Measurements from ENCODE around the gene PLBD2.

The PLBD2 gene

GRCh38 chr12:113403435-113404415 is 45.3 kb downstream of the PLBD2 start, which contains the start of gene SDS:
Gene SDS (minus strand): TSS chr12:113403887. CDS start chr12:113399708, 4,179 bp downstream.
- no peak for TF ChIP-seq CTCF (IDR thresholded peaks at IDR 0.05; ENCODE audit: low read depth, low read length, missing control alignments)

GRCh38 chr12:113405694-113406093 is 47.3 kb downstream of the PLBD2 start:
- DNase-seq (ENCODE audit: extremely low read depth, low read depth): no peak
- no peak for TF ChIP-seq CTCF (IDR thresholded peaks at IDR 0.05; ENCODE audit: low read depth, low read length, missing control alignments)
- no peak overlapping the region for H3K4me3 ChIP-seq (replicated peaks; ENCODE audit: low read depth, low read length)

More at GRCh38 chr12:113403435-113404415, 45.3 kb downstream of the PLBD2 start, which contains the start of gene SDS:
- no peak for DNase-seq (ENCODE audit: extremely low read depth, low read depth)
- H3K4me3 ChIP-seq (replicated peaks; ENCODE audit: low read depth, low read length): no peak within 1 kb of the TSS

GRCh38 chr12:113407931-113408600 is 49.7 kb downstream of the PLBD2 start:
- TF ChIP-seq CTCF (IDR thresholded peaks at IDR 0.05; ENCODE audit: low read depth, low read length, missing control alignments): no peak
- H3K4me3 ChIP-seq (replicated peaks; ENCODE audit: low read depth, low read length): no peak overlapping the region
- no peak for DNase-seq (ENCODE audit: extremely low read depth, low read depth)

- H3K4me3 ChIP-seq (replicated peaks; ENCODE audit: low read depth, low read length): no peak overlapping the region
- TF ChIP-seq CTCF (IDR thresholded peaks at IDR 0.05; ENCODE audit: low read depth, low read length, missing control alignments): no peak
- DNase-seq (ENCODE audit: extremely low read depth, low read depth): no peak
Observed at GRCh38 chr12:113408756-113409298, 50.4 kb downstream of the PLBD2 start.

- DNase-seq (ENCODE audit: extremely low read depth, low read depth): no peak
- no peak for TF ChIP-seq CTCF (IDR thresholded peaks at IDR 0.05; ENCODE audit: low read depth, low read length, missing control alignments)
- no peak overlapping the region for H3K4me3 ChIP-seq (replicated peaks; ENCODE audit: low read depth, low read length)
Observed at GRCh38 chr12:113409462-113410124, 51.2 kb downstream of the PLBD2 start.

GRCh38 chr12:113413488-113413939 is 55.1 kb downstream of the PLBD2 start:
- no peak overlapping the region for H3K4me3 ChIP-seq (replicated peaks; ENCODE audit: low read depth, low read length)
- TF ChIP-seq CTCF (IDR thresholded peaks at IDR 0.05; ENCODE audit: low read depth, low read length, missing control alignments): no peak
- no peak for DNase-seq (ENCODE audit: extremely low read depth, low read depth)

All from HFF-Myc (cell line).